ENCODE measurements around the gene TMED10.
"Not testable (repeated sequence)": the region's sequence is repeated elsewhere in the genome, so short reads cannot be mapped to it uniquely, and the experiment has no call there.

TMED10 gene

DNA sequence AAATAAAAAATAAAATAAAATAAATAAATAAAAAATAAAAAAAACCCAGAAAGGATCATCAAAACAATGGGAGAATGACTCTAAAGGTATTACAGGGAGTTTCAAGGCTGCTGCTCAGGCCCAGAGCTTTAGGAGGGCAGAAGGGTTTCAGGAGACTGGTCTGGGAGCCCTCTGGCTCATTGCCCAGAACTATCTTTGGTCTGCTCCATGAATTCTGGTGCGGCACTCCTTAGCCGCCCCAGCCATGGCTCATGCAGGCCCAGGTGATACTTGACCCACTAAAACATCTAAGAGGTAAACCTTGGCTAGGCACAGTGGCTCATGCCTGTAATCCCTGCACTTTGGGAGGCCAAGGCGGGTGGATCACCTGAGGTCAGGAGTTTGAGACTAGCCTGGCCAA is 14.7 kb upstream of the TMED10 start:
- DNase-seq, result no peak

- DNase-seq, result no peak
These were observed 13.6 kb upstream of the TMED10 start for GRCh38 chr14:75190023-75190422.

DNA sequence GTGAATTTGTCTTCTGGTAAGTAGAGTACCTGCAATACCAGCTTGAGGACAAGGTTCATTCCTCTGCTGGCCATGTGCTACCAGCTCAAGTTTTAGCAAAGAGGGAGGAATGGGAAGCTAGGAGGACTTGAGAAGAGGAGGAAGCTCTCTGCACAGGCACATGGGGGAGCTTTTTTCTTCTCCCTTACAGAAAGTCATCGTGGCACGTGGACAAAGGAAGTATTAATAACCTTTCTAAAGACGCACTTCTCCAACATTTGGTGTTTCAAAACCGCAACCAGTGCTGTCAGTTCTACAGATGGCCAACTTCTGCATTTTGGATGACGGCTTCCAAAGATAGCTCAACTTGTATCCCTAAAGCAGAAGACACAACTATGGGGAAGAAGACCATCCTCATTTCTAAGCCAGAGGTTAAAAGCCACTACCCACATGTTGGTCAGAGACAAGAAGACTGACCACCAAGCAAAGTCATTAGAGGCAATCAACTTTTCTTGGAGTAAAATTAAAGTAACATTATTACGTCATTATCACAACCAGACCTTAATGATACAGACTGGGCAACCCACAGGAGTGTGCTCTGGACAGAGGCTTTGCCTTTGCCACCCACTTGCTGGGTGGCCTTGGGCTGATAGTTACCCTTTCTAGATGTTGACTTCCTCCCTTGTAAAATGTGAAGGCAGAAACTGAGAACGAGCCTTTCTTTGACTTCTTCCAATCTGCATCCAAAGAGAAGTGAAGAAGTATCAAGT is 12.3 kb upstream of the TMED10 start:
- DNase-seq, result peak in 17 of 56 donors; percentile 1 to 59 (median 16)

DNA sequence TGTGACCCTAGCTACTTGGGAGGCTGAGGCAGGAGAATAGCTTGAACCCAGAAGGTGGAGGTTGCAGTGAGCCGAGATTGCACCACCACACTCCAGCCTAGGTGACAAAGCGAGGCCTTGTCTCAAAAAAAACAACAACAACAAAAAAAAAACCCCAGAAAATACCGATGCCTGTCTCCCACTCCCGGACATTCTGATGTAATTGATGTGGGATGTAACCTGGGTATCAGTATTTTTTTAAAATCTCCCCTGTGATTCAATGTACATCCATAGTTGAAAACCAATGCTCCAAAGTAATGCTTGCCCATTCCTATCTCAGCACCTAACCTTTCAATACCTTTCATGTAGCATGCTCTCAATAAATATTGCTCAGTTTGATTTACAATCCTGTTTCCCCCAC is 11.7 kb upstream of the TMED10 start:
- no peak for DNase-seq

DNA sequence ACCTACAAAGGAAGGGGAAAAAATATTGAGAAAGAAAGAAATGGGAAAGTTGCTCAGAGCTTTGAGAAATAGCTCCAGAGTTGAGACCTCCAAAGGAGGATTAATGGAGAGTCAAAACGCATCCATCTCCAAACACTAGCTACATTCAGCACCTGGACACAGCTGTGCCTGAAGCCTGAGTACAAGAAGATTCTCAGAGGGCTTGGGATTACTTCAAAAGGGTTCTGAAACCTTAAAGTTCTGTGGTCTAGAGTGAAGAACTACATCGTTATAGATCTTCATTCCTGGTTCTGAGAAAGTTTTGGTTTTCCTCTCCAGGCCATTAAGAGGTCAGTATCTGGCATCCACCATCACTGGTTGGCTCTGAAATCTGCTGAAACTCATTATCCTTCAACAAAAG is 10.5 kb upstream of the TMED10 start:
- no peak for DNase-seq

DNA sequence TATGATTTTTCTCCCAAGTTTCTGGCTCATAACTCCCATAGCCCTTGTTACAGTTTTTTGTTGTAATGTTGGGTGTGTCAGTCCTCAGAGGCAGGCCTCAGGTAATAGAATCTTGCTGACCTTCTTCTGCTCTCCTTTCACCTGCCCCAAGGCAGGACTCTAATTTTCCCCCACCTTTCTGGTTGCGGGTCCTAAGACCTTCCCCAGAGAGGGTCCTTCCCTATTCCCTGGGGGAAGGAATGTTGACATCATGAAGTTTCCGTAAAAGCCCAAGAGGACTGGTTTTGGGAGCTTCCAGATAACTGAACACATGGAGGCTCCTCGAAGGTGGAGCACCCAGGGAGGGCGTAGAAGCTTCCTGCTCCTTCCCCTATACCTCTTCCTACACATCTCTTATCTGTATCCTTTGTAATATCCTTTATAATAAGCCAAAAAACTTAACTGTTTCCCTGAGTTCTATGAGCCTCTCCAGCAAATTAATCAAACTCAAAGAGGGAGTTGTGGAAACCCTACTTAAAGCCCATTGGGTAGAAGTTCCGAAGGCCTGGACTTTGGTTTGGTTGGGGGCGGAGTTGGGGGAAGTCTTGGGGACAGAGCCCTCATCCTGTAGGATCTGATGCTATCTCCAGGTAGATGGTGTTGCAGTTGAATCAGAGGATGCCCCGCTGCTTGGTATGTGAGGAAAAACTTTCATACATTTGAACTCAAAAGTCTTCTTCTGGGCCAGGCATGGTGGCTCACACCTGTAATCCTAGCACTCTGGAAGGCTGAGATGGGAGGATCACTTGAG is 9.0 kb upstream of the TMED10 start:
- no peak for DNase-seq

GRCh38 chr14:75184492-75184891 is 8.1 kb upstream of the TMED10 start:
- no peak for DNase-seq

DNA sequence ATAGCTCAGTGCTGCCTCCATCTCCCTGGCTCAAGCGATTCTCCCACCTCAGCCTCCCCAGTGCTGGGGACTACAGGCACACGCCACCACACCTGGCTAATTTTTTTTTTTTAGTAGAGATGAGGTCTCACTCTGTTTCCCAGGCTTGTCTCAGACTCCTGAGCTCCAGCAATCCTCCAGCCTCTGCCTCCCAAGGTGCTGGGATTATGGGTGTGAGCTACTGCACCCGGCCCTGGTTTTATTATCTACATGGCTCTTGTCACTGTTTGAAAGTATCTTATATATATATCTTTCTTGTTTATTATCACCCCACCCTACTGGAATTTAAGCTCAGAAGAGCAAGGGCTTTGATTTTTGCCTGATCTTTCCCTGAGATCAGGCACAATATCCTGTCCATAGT is 7.6 kb upstream of the TMED10 start:
- no peak for DNase-seq

GRCh38 chr14:75183225-75183624 is 6.8 kb upstream of the TMED10 start:
- DNase-seq, result no peak

- no peak for DNase-seq
These were observed 6.4 kb upstream of the TMED10 start for GRCh38 chr14:75182821-75183220.

DNA sequence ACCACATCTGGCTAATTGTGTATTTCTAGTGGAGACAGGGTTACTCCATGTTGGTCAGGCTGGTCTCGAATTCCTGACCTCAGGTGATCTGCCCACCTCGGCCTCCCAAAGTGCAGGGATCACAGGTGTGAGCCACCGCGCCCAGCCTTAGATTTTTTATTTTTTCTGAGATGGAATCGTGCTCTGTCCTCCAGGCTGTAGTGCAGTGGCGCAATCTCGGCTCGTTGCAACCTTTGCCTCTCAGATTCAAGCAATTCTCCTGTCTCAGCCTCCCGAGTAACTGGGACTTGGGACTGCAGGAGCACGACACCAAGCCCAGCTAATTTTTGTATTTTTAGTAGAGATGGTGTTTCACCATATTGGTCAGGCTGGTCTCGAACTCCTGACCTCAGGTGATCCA is 5.8 kb upstream of the TMED10 start:
- DNase-seq, result not testable (repeated sequence)

DNA sequence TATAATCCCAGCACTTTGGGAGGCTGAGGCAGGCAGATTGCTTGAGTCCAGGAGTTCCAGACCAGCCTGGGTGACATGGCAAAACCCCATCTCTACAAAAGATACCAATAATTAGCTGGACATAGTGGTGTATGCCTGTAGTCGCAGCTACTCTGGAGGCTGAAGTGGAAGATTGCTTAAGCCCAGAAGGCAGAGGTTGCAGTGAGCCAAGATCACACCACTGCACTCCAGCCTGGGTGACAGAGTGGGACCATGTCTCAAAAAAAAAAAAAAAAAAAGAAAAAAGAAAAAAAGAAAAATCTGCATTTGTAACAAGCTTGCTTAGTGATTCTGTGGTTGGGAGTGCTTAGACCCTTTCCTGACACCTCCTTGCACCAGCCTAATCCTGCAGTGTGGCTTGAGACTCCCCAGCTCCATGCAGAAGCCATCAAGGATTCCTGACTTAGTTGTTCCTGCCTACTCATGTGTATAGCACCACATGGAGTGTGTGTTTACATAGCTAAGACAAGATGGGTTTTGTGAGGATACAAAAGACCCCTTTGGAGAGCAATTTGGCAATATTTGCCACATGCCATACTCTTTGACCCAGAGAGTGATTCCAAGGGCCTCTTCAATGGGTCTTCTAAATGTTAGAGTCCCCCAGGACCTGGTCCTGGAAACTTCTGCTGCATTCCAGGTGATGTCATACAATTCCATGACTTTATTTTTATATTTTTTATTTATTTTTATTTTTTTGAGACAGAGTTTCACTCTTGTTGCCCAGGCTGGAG is 5.1 kb upstream of the TMED10 start:
- no peak for DNase-seq

- DNase-seq, result no peak
These were observed 703 bp downstream of the TMED10 start for GRCh38 chr14:75175677-75176141.

DNA sequence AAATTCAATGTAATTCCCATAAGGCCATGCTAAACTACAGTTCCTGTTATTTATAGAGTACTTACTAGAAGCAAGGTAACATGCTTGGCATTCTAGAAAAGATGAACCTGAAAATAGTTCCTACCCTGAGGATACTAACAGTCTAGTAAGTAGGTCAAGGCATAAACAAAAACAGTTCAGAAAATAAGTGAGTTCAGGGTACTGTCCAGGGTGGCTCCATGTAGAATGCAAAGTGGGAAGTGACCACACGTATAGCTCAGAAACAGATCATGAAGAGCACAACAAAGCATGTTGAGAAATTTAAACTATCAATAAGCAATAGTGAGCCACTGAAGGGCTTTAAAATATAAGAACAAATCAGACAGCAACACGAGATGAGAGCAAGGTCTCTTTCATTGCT is 2.3 kb downstream of the TMED10 start:
- no peak for DNase-seq

GRCh38 chr14:75170772-75171171 is 5.6 kb downstream of the TMED10 start:
- DNase-seq, result no peak

GRCh38 chr14:75168586-75169335 is 7.7 kb downstream of the TMED10 start:
- no peak for DNase-seq

GRCh38 chr14:75167325-75167724 is 9.1 kb downstream of the TMED10 start:
- DNase-seq, result no peak

- peak in 51 of 56 donors; percentile 15 to 90 (median 71) for DNase-seq
These were observed 10.6 kb downstream of the TMED10 start for GRCh38 chr14:75165586-75166391.

DNA sequence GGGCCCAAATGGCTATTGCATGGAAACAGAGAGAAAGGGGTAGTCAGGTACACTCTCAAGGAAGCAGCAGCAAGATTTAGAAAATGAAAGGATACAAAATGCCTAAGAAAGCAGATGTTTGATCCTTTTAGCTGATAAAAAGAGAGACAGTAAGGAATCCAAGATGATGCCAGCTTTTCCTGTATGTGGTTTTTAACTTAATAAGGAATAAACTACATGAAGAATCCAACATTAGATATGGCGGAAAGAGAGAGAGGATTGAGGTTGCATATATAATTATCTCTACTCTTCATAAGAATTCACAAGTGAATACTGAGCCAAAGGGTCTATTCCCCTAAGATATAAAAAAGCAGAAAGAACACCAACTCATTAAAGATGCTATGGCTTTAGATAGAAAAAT is 11.6 kb downstream of the TMED10 start:
- DNase-seq, result no peak

DNA sequence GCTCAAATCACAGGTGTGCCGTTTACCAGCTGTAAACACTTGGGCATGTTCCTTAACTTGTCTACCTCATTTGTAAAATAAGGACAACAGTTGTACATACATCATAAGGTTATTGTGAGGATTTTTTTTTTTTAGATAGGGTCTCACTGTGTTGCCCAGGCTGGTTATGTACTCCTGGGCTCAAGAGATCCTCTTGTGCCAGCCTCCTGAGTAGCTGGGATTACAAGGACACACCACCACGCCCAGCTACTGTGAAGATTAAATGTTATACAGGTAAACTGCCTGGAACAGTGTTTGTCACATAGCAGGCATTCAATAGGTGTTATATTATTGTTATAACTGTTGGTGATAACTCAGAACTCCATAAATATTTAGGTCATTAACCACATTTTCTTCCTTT is 12.7 kb downstream of the TMED10 start:
- no peak for DNase-seq
